RWPE2 (cell line): ENCODE measurements around the gene POLDIP3.
A peak's percentile ranks its signal among the peaks of the same experiment; 100 is the strongest.

ENCODE experiments used
- ATAC-seq: fragments of 200-7000 bp; cut with Tn5 transposase; 3 replicates; pipeline ENCODE4 v1.9.1; 2021; ENCODE audit warnings: low read depth
- DNase-seq: peaks from one replicate; pipeline ENCODE4 v3.0.0-alpha.2; 2020; ENCODE audit warnings: low spot score
- H3K27ac ChIP-seq: fragments of 450-650 bp; 2 replicates; pipeline ENCODE4 v1.5.1; 2017; ENCODE audit warnings: mild to moderate bottlenecking; ENCODE audit not compliant: poor library complexity, severe bottlenecking
- H3K27me3 ChIP-seq: fragments of 250-450 bp; sonication (Bioruptor Pico); 2 replicates; pipeline ENCODE4 v1.5.1; 2021; ENCODE audit warnings: mild to moderate bottlenecking, moderate library complexity; ENCODE audit not compliant: insufficient read depth, poor library complexity, severe bottlenecking
- H3K36me3 ChIP-seq: fragments of 250-450 bp; sonication (Bioruptor Pico); 2 replicates; pipeline ENCODE4 v1.5.1; 2020; ENCODE audit warnings: low read depth, mild to moderate bottlenecking, moderate library complexity
- H3K4me1 ChIP-seq: fragments of 250-450 bp; sonication (Bioruptor Pico); 2 replicates; pipeline ENCODE4 v1.5.1; 2021; ENCODE audit warnings: mild to moderate bottlenecking, moderate library complexity; ENCODE audit not compliant: insufficient read depth, poor library complexity, severe bottlenecking
- H3K4me3 ChIP-seq: fragments of 250-450 bp; sonication (Bioruptor Pico); 2 replicates; pipeline ENCODE4 v1.5.1; 2021; ENCODE audit warnings: mild to moderate bottlenecking, moderate library complexity; ENCODE audit not compliant: severe bottlenecking
- H3K9me3 ChIP-seq: fragments of 250-450 bp; sonication (Bioruptor Pico); 2 replicates; pipeline ENCODE4 v1.5.1; 2021; ENCODE audit warnings: mild to moderate bottlenecking, moderate library complexity; ENCODE audit not compliant: severe bottlenecking
- TF ChIP-seq, protein P1 (sequence below): fragments of 450-650 bp; IDR thresholded peaks from one replicate; pipeline ENCODE4 v1.5.1; 2017; ENCODE audit warnings: mild to moderate bottlenecking, moderate library complexity; ENCODE audit not compliant: poor library complexity, severe bottlenecking

POLDIP3 gene, protein sequence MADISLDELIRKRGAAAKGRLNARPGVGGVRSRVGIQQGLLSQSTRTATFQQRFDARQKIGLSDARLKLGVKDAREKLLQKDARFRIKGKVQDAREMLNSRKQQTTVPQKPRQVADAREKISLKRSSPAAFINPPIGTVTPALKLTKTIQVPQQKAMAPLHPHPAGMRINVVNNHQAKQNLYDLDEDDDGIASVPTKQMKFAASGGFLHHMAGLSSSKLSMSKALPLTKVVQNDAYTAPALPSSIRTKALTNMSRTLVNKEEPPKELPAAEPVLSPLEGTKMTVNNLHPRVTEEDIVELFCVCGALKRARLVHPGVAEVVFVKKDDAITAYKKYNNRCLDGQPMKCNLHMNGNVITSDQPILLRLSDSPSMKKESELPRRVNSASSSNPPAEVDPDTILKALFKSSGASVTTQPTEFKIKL

DNA sequence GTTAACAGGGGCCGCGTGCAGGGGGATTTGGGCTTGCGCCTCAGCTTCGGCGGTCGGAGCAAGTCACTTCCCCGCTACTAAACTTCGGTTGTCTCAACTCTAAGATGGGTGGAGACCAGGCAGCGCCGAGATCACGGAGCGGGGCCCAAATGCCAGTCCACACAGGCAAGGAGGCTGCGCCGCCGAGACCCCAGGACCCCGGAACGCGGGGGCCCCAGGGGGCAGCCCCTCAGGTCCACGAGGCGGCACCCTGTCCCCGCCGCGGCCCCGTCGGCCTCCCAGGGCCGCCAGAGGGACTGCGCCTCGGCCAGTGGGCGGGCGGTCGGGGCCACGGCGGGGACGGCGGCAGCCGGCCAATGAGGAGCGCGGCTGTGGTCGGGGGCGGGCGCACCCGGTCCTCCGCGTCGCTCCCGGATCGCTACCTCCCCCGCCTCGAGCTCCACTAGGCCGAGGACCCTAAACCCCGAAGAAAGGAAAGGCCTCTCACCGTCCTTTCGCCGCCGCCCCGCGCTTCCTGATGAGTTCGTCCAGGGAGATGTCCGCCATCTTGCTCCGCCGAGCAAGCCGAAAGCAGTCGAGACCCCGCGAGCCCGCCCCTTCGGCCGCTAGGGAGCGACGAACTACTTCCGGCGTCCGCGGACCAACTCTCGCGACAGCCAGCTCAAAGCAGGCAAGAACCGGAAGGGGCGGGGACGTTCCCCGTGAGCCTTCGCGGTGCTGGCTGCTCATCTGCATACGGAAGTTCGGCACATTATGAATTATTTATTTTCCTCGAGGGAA lies at the start of gene POLDIP3:
POLDIP3 (minus strand) TSS at position 572 of the 780 bp plus-strand sequence; CDS start at position 546, 26 bp downstream.
- H3K9me3 ChIP-seq, result no peaks in the 10 kb centered on the region
- peak; percentile 73 for ATAC-seq
- TF ChIP-seq, protein P1, sequence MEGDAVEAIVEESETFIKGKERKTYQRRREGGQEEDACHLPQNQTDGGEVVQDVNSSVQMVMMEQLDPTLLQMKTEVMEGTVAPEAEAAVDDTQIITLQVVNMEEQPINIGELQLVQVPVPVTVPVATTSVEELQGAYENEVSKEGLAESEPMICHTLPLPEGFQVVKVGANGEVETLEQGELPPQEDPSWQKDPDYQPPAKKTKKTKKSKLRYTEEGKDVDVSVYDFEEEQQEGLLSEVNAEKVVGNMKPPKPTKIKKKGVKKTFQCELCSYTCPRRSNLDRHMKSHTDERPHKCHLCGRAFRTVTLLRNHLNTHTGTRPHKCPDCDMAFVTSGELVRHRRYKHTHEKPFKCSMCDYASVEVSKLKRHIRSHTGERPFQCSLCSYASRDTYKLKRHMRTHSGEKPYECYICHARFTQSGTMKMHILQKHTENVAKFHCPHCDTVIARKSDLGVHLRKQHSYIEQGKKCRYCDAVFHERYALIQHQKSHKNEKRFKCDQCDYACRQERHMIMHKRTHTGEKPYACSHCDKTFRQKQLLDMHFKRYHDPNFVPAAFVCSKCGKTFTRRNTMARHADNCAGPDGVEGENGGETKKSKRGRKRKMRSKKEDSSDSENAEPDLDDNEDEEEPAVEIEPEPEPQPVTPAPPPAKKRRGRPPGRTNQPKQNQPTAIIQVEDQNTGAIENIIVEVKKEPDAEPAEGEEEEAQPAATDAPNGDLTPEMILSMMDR, result peak; percentile 31

DNA sequence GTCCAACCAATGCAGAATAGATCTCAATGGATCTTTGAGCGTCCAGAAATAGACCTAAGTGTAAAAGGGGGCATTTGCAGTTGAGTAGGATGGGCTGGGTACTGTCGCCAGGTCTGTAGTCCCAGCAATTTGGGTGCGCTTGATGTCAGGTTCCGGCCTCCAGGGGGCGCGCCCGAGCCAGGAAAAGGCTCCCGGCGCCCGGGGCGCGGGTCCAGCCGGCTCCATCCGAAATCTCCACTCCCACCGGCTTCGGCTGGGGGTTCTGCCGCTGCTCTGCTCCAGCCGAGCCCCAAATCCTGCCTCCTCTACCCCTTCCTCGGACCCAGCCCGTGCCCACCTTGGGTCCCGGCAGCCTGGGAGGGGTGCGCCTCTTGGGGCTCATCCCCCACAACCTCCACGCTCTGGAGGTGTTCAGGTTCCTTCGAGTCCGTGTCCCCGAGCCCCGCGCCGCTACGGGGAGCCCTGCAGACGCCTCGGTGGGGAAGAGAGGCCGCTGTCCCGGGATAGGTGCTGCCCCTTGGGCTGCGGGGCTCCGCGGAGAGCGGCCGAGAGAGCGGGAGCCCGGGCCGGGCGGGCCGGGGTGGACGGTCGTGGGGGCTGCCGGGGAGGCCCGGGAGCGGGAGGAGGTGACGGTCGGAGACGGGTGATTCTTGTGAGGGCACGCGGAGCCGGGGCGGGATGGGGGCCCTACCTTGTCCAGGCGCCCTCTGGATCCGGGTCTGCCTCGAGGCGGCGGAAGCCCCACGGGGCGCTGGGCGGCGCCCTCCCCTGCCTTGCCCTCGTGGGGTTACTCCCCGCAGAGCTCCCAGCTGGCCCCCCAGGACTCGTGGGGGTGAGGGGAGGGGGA lies 47.5 kb upstream of the POLDIP3 start:
- H3K27me3 ChIP-seq, result no peaks in the 10 kb centered on the region
- H3K9me3 ChIP-seq, result peaks cover 2% of the 10 kb centered on the region
- no peak overlapping the region for H3K27ac ChIP-seq
- DNase-seq (no peak), ATAC-seq (peak; percentile 85)
- no peaks in the 10 kb centered on the region for H3K4me1 ChIP-seq
- TF ChIP-seq, protein P1, result peak; percentile 88
- H3K36me3 ChIP-seq, result no peaks in the 10 kb centered on the region
- H3K4me3 ChIP-seq, result peak overlapping the region; percentile 22

More for the DNA sequence above, at the start of gene POLDIP3:
- Histone ChIP-seq H3K36me3 (peaks cover 36% of the 10 kb centered on the region), H3K4me1 (peaks cover 17% of the 10 kb centered on the region), H3K27ac (peak within 1 kb of the TSS; percentile 82), H3K4me3 (peak within 1 kb of the TSS; percentile 91), H3K27me3 (no peaks in the 10 kb centered on the region)
- peak; percentile 98 for DNase-seq

DNA sequence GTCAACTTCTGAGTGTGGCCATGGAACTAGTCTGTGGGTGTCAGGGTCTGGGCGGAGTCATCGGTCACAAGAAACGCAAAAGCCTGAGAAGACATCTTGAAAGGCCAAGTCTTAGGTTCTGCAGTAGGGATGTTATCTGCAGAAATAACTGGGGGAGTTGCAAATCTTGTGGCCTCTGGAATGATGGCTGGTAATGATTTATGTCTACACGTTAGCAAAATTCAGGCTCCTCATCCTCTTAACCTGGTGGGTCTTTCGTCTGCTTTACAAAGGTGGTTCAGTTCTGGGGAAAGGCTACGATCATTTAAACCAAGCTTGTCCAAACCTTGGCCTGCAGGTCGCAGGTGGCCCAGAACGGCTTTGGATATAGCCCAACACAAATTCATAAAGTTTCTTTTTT lies 41.9 kb upstream of the POLDIP3 start:
- Histone ChIP-seq H3K9me3 (peaks cover 2% of the 10 kb centered on the region), H3K4me3 (no peak overlapping the region), H3K4me1 (no peaks in the 10 kb centered on the region), H3K27me3 (no peaks in the 10 kb centered on the region), H3K36me3 (no peaks in the 10 kb centered on the region), H3K27ac (no peak overlapping the region)
- DNase-seq (no peak), ATAC-seq (no peak)
- TF ChIP-seq, protein P1, result no peak

DNA sequence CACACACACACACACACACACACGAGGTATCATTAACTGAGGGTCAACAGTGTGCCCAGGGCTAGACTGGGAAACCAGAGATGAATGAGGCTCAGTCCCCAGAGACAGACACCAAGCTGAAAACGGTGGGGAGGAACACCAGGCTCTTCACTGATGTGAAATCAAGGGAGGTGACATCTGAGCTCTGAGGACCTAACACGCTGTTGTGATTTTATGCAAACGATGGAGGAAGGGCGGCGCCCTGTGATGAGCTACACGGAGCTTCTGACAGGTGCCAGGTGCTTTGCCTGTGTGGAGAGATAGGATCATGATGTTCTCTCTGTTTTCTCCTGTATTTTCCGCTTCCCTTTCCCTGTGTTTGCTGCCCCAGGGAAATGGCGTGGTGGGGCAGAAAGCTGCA lies 41.0 kb upstream of the POLDIP3 start:
- DNase-seq, result no peak
- Histone ChIP-seq H3K27me3 (no peaks in the 10 kb centered on the region), H3K4me3 (no peak overlapping the region), H3K4me1 (no peaks in the 10 kb centered on the region), H3K36me3 (no peaks in the 10 kb centered on the region), H3K9me3 (peaks cover 2% of the 10 kb centered on the region), H3K27ac (no peak overlapping the region)
- no peak for ATAC-seq
- TF ChIP-seq, protein P1, result no peak
